ENCODE results near the gene DDX39A. TPM values are rescaled to one million over a fixed set of nuclear protein-coding genes. Genes with fewer than 3 reads are reported as not detected.

The DDX39A gene
- total RNA-seq: 111 and 127 TPM in 2 replicates

GRCh38 chr19:14419106-14419813 lies at the start of gene DDX39A:
Gene DDX39A (minus strand): TSS chr19:14419341. CDS start chr19:14413220, 6,121 bp downstream.

GRCh38 chr19:14432791-14433553 lies 13.8 kb upstream of the DDX39A start, which contains the start of gene PKN1:
Gene PKN1 (plus strand): TSS chr19:14433306. CDS start chr19:14433522, 216 bp downstream.

Other genes starting within 250 kb of the DDX39A start
- 10.1 and 16.3 TPM in 2 replicates for gene ADGRL1, start 213.2 kb downstream of the DDX39A start, total RNA-seq
- gene ADGRE5, start 37.9 kb downstream of the DDX39A start, total RNA-seq: 17.6 and 18.6 TPM in 2 replicates
- 6.8 and 10.6 TPM in 2 replicates for gene PKN1, start 14.0 kb upstream of the DDX39A start, total RNA-seq
- 0.35 and 1.0 TPM in 2 replicates for gene PTGER1, start 56.0 kb upstream of the DDX39A start, total RNA-seq
- gene GIPC1, start 76.8 kb upstream of the DDX39A start, total RNA-seq: 277 and 285 TPM in 2 replicates
- gene DNAJB1, start 99.1 kb upstream of the DDX39A start, total RNA-seq: 165 and 174 TPM in 2 replicates
- 131 and 169 TPM in 2 replicates for gene TECR, start 110.3 kb upstream of the DDX39A start, total RNA-seq
- 375 and 385 TPM in 2 replicates for gene NDUFB7, start 152.7 kb upstream of the DDX39A start, total RNA-seq
- gene CLEC17A, start 163.7 kb upstream of the DDX39A start, total RNA-seq: not detected in 2 replicates